WTC11 (cell line): ENCODE results near the gene ATG2B. TPM values are rescaled to one million over a fixed set of nuclear protein-coding genes. Genes with fewer than 3 reads are reported as not detected.

Experiments
- ATAC-seq: fragments of 200-7000 bp; cut with Tn5 transposase; 2 replicates; pipeline ENCODE4 v1.10.0; 2021; ENCODE audit warnings: mild to moderate bottlenecking, moderate library complexity
- CTCF ChIA-PET: fragments of 300-600 bp; sonication (Branson Sonifier 250); formaldehyde crosslinking; loops from one replicate; lab custom pipeline; 2021; ENCODE audit warnings: antibody characterized with exemption; lab: Charles Lee
- POLR2A ChIA-PET: fragments of 350-600 bp; sonication (Branson Sonifier 250); formaldehyde crosslinking; loops from one replicate; lab custom pipeline; 2021; ENCODE audit warnings: antibody characterized with exemption; lab: Charles Lee
- DNase-seq: peaks from one replicate; pipeline ENCODE4 v3.0.0; 2021; ENCODE audit warnings: low spot score
- H3K27ac Mint-ChIP-seq: 2 replicates; pipeline ENCODE4 v1.8.0; 2021; ENCODE audit warnings: mixed read lengths
- H3K27me3 Mint-ChIP-seq: 2 replicates; pipeline ENCODE4 v1.8.0; 2021; ENCODE audit warnings: low read depth, mild to moderate bottlenecking, moderate library complexity, mixed read lengths
- H3K36me3 Mint-ChIP-seq: 2 replicates; pipeline ENCODE4 v1.8.0; 2021; ENCODE audit warnings: mixed read lengths
- H3K4me1 Mint-ChIP-seq: 2 replicates; pipeline ENCODE4 v1.8.0; 2022; ENCODE audit warnings: mixed read lengths
- H3K4me3 Mint-ChIP-seq: 2 replicates; pipeline ENCODE4 v1.8.0; 2021; ENCODE audit warnings: mild to moderate bottlenecking, moderate library complexity, mixed read lengths
- H3K9me3 Mint-ChIP-seq: 2 replicates; pipeline ENCODE4 v1.8.0; 2021; ENCODE audit warnings: mixed read lengths
- AFF4 ChIP-seq: sonication (generic); formaldehyde crosslinking; IDR thresholded peaks from 2 replicates; pipeline ENCODE4 v1.8.1; 2023; ENCODE audit warnings: mild to moderate bottlenecking, missing genetic modification reagents, borderline replicate concordance
- CTCF ChIP-seq: fragments of 200-600 bp; IDR thresholded peaks from 2 replicates; pipeline ENCODE4 v1.8.0; 2022; ENCODE audit warnings: antibody characterized with exemption
- E2F1 ChIP-seq: sonication (generic); formaldehyde crosslinking; IDR thresholded peaks from 2 replicates; pipeline ENCODE4 v1.8.0; 2022; ENCODE audit warnings: mild to moderate bottlenecking, missing genetic modification reagents
- ELF4 ChIP-seq: sonication (generic); formaldehyde crosslinking; IDR thresholded peaks from 2 replicates; pipeline ENCODE4 v1.8.1; 2022; ENCODE audit warnings: low read depth, mild to moderate bottlenecking, moderate library complexity, missing genetic modification reagents
- GABPB1 ChIP-seq: sonication (generic); formaldehyde crosslinking; IDR thresholded peaks from 2 replicates; pipeline ENCODE4 v1.8.1; 2023; ENCODE audit warnings: mild to moderate bottlenecking, missing genetic modification reagents
- IRF1 ChIP-seq: sonication (generic); formaldehyde crosslinking; IDR thresholded peaks from 2 replicates; pipeline ENCODE4 v1.8.0; 2023; ENCODE audit warnings: missing genetic modification reagents
- MXD4 ChIP-seq: fragments of 250-450 bp; sonication (Bioruptor Pico); IDR thresholded peaks from 2 replicates; pipeline ENCODE4 v1.8.0; 2021; ENCODE audit warnings: mild to moderate bottlenecking, moderate library complexity, borderline replicate concordance
- NR2C2 ChIP-seq: sonication (generic); formaldehyde crosslinking; IDR thresholded peaks from 2 replicates; pipeline ENCODE4 v1.8.0; 2022; ENCODE audit warnings: mild to moderate bottlenecking, missing genetic modification reagents
- RELA ChIP-seq: sonication (generic); formaldehyde crosslinking; IDR thresholded peaks from 2 replicates; pipeline ENCODE4 v1.8.1; 2022; ENCODE audit warnings: missing genetic modification reagents, mild to moderate bottlenecking, borderline replicate concordance
- STAT6 ChIP-seq: sonication (generic); formaldehyde crosslinking; conservative IDR thresholded peaks from 2 replicates; pipeline ENCODE4 v1.8.1; 2023; ENCODE audit warnings: mild to moderate bottlenecking, low read depth, missing genetic modification reagents, moderate library complexity
- USF2 ChIP-seq: sonication (generic); formaldehyde crosslinking; IDR thresholded peaks from 2 replicates; pipeline ENCODE4 v1.8.1; 2023; ENCODE audit warnings: mild to moderate bottlenecking, missing genetic modification reagents, moderate library complexity
- ZNF232 ChIP-seq: sonication (generic); formaldehyde crosslinking; IDR thresholded peaks from 2 replicates; pipeline ENCODE4 v1.8.0; 2022; ENCODE audit warnings: mild to moderate bottlenecking, missing genetic modification reagents
- ZNF263 ChIP-seq: sonication (generic); formaldehyde crosslinking; IDR thresholded peaks from 2 replicates; pipeline ENCODE4 v1.8.1; 2022; ENCODE audit warnings: low read depth, mild to moderate bottlenecking, moderate library complexity, missing genetic modification reagents
- ZNF396 ChIP-seq: fragments of 250-450 bp; sonication (Bioruptor Pico); IDR thresholded peaks from 2 replicates; pipeline ENCODE4 v1.8.0; 2021; ENCODE audit warnings: mild to moderate bottlenecking, moderate library complexity, borderline replicate concordance
- ZNF425 ChIP-seq: fragments of 250-450 bp; sonication (Bioruptor Pico); conservative IDR thresholded peaks from 2 replicates; pipeline ENCODE4 v1.9.0; 2021; ENCODE audit warnings: mild to moderate bottlenecking
- total RNA-seq: library from RNA; stranded (reverse); gene quantifications from 3 replicates; pipeline ENCODE4 v1.2.3, GENCODE V29; 2021

The ATG2B gene
- total RNA-seq, 1 experiment from 2014 or later: 10.3 TPM

- TF ChIP-seq AFF4: no peak
- no peak for TF ChIP-seq ZNF396
- TF ChIP-seq ZNF263 (CRISPR knock-in tag): no peak
- no peak for TF ChIP-seq E2F1 (CRISPR knock-in tag)
These were observed 98.3 kb downstream of the ATG2B start (continued) for GRCh38 chr14:96264853-96265252.

- ChIA-PET CTCF (interaction anchor here (0.7 to 6.5 kb wide), 2 partner anchors 159 to 165 kb away, joined by 3 to 53 read pairs; no protein-coding TSS in a partner anchor), POLR2A (no interaction called here)
- DNase-seq (no peak), ATAC-seq (no peak)
- H3K36me3 Mint-ChIP-seq: no peaks in the 10 kb centered on the region
- peaks cover 5% of the 10 kb centered on the region for H3K9me3 Mint-ChIP-seq
- no peak overlapping the region for H3K27ac Mint-ChIP-seq
- no peak overlapping the region for H3K4me3 Mint-ChIP-seq
- no peaks in the 10 kb centered on the region for H3K4me1 Mint-ChIP-seq
- no peaks in the 10 kb centered on the region for H3K27me3 Mint-ChIP-seq
- no peak for TF ChIP-seq ZNF232 (CRISPR knock-in tag)
- no peak for TF ChIP-seq ELF4 (CRISPR knock-in tag)
- no peak for TF ChIP-seq MXD4 (CRISPR knock-in tag)
- TF ChIP-seq STAT6: no peak
- TF ChIP-seq AFF4: no peak
- TF ChIP-seq E2F1 (CRISPR knock-in tag): no peak
- TF ChIP-seq CTCF: no peak
- no peak for TF ChIP-seq USF2 (CRISPR knock-in tag)
- TF ChIP-seq RELA (CRISPR knock-in tag): no peak
- TF ChIP-seq GABPB1 (CRISPR knock-in tag): no peak
- no peak for TF ChIP-seq ZNF425 (CRISPR knock-in tag)
- no peak for TF ChIP-seq NR2C2 (CRISPR knock-in tag)
- no peak for TF ChIP-seq IRF1 (CRISPR knock-in tag)
These were observed 99.0 kb downstream of the ATG2B start for GRCh38 chr14:96264200-96264553.
